Measurements from ENCODE around the gene CLEC4E.
"Not testable (repeated sequence)": the region's sequence is repeated elsewhere in the genome, so short reads cannot be mapped to it uniquely, and the experiment has no call there.

CLEC4E gene

GRCh38 chr12:8537820-8538219 lies 2.9 kb downstream of the CLEC4E start:
- not testable (repeated sequence) for DNase-seq

GRCh38 chr12:8532045-8532444 lies 8.7 kb downstream of the CLEC4E start:
- DNase-seq = no peak

- no peak for DNase-seq
Measured at GRCh38 chr12:8527250-8528130, 13.2 kb downstream of the CLEC4E start.

GRCh38 chr12:8519171-8519570 lies 21.5 kb downstream of the CLEC4E start:
- no peak for DNase-seq

- no peak for DNase-seq
Measured at GRCh38 chr12:8517971-8518370, 22.7 kb downstream of the CLEC4E start.

- no peak for DNase-seq
Measured at GRCh38 chr12:8513256-8513655, 27.4 kb downstream of the CLEC4E start, which contains the start of gene CLEC4D. Gene CLEC4D (plus strand): TSS chr12:8513503. CDS start chr12:8513733, 230 bp downstream.

GRCh38 chr12:8508910-8509841 lies 31.5 kb downstream of the CLEC4E start:
- no peak for DNase-seq

- no peak for DNase-seq
Measured at GRCh38 chr12:8508223-8508622, 32.5 kb downstream of the CLEC4E start.

- no peak for DNase-seq
Measured at GRCh38 chr12:8507596-8507995, 33.1 kb downstream of the CLEC4E start.

- no peak for DNase-seq
Measured at GRCh38 chr12:8504351-8504750, 36.4 kb downstream of the CLEC4E start.

- DNase-seq = no peak
Measured at GRCh38 chr12:8501720-8502119, 39.0 kb downstream of the CLEC4E start.

GRCh38 chr12:8499616-8500015 lies 41.1 kb downstream of the CLEC4E start:
- no peak for DNase-seq

- not testable (repeated sequence) for DNase-seq
Measured at GRCh38 chr12:8496074-8496473, 44.6 kb downstream of the CLEC4E start.

- DNase-seq = not testable (repeated sequence)
Measured at GRCh38 chr12:8495671-8496070, 45.0 kb downstream of the CLEC4E start.

GRCh38 chr12:8493084-8493483 lies 47.6 kb downstream of the CLEC4E start:
- peak; percentile 6 to 37 for DNase-seq

GRCh38 chr12:8491646-8492530 lies 48.8 kb downstream of the CLEC4E start:
- DNase-seq = no peak
